OCI-LY7 (cell line): ENCODE data around the gene CRYL1. TPM values are rescaled to one million over a fixed set of nuclear protein-coding genes. Genes with fewer than 3 reads are reported as not detected.

Experiments used
- BruUV-seq: library from RNA; stranded (reverse); fragments of 400-500 nt; replicated peaks from 2 replicates; lab custom pipeline; 2021; lab: Mats Ljungman, UMichigan
- CTCF ChIA-PET: fragments of 300-600 bp; sonication (Branson Sonifier 250); formaldehyde crosslinking; loops from one replicate; lab custom pipeline; 2022; ENCODE audit warnings: antibody characterized with exemption; ENCODE audit not compliant: unreplicated experiment; lab: Charles Lee
- POLR2A ChIA-PET: fragments of 300-600 bp; sonication (Branson Sonifier 250); formaldehyde crosslinking; loops from one replicate; lab custom pipeline; 2022; ENCODE audit warnings: antibody characterized with exemption; lab: Charles Lee
- DNase-seq: peaks from one replicate; pipeline ENCODE4 v3.0.0-alpha.2; 2015; ENCODE audit warnings: low spot score
- H2AFZ ChIP-seq: fragments of 200-600 bp; sonication (generic), shearing (Covaris generic); 2 replicates; pipeline ENCODE4 v1.6.1; 2014; ENCODE audit warnings: mild to moderate bottlenecking, antibody characterized with exemption, low read length, moderate library complexity
- H3K27ac ChIP-seq: fragments of 200-600 bp; sonication (generic); 2 replicates; pipeline ENCODE4 v1.5.1; 2014; ENCODE audit warnings: mixed run types, low read depth, mild to moderate bottlenecking, moderate library complexity, low read length, inconsistent platforms; ENCODE audit not compliant: poor library complexity, severe bottlenecking
- H3K36me3 ChIP-seq: fragments of 200-600 bp; sonication (generic); 2 replicates; pipeline ENCODE4 v1.6.1; 2014; ENCODE audit warnings: mild to moderate bottlenecking, antibody characterized with exemption, low read length, moderate library complexity, mixed read lengths; ENCODE audit not compliant: insufficient read depth
- H3K4me1 ChIP-seq: fragments of 200-600 bp; sonication (generic); 2 replicates; pipeline ENCODE4 v1.5.1; 2014; ENCODE audit warnings: mild to moderate bottlenecking, low read length; ENCODE audit not compliant: insufficient read depth, poor library complexity, severe bottlenecking
- H3K4me2 ChIP-seq: fragments of 200-600 bp; sonication (generic); 2 replicates; pipeline ENCODE4 v1.6.1; 2014; ENCODE audit warnings: mild to moderate bottlenecking, low read length
- H3K4me3 ChIP-seq: fragments of 200-600 bp; sonication (generic); 2 replicates; pipeline ENCODE4 v1.5.1; 2014; ENCODE audit warnings: mild to moderate bottlenecking, low read depth, low read length; ENCODE audit not compliant: poor library complexity, severe bottlenecking
- H3K79me2 ChIP-seq: fragments of 200-600 bp; sonication (generic); 2 replicates; pipeline ENCODE4 v1.6.1; 2016; ENCODE audit warnings: low read depth, mild to moderate bottlenecking, low read length, moderate library complexity, mixed read lengths; ENCODE audit not compliant: insufficient read depth
- H3K9me2 ChIP-seq: fragments of 200-600 bp; sonication (generic); 2 replicates; pipeline ENCODE4 v1.6.1; 2016; ENCODE audit warnings: mild to moderate bottlenecking, low read length, mixed read lengths; ENCODE audit not compliant: insufficient read depth
- H3K9me3 ChIP-seq: fragments of 200-600 bp; sonication (generic); 2 replicates; pipeline ENCODE4 v1.6.1; 2014; ENCODE audit warnings: mild to moderate bottlenecking, mixed run types, low read length, mixed read lengths
- H4K20me1 ChIP-seq: fragments of 200-600 bp; sonication (generic); 2 replicates; pipeline ENCODE4 v1.6.1; 2014; ENCODE audit warnings: mild to moderate bottlenecking, antibody characterized with exemption, low read length, moderate library complexity, mixed read lengths; ENCODE audit not compliant: insufficient read depth
- CTCF ChIP-seq: fragments of 200-600 bp; sonication (generic); conservative IDR thresholded peaks from 2 replicates; pipeline ENCODE4 v1.5.1; 2014; ENCODE audit warnings: mild to moderate bottlenecking, antibody characterized with exemption, low read length, moderate library complexity, mixed read lengths
- EZH2phosphoT487 ChIP-seq: fragments of 200-600 bp; sonication (generic); IDR thresholded peaks from 2 replicates; pipeline ENCODE4 v1.6.1; 2018; ENCODE audit warnings: low read depth, borderline replicate concordance, mild to moderate bottlenecking, mixed run types, antibody characterized with exemption, low read length, moderate library complexity, mixed read lengths
- intact Hi-C: fragments of 100-400 bp; cut with micrococcal nuclease; formaldehyde crosslinking; loops from one replicate; pipeline ENCODE4 v1.10.0; 2022; ENCODE audit not compliant: unreplicated experiment
- total RNA-seq, 2 experiments: library from RNA; depleted of rRNA in 1 of 2; stranded (reverse); fragments of >200 nt in 1 of 2; shearing (Covaris generic) in 1 of 2; gene quantifications; 2 replicates each; pipeline ENCODE4 v1.2.3, GENCODE V29; 2014 to 2022

CRYL1 gene
- total RNA-seq, 2 experiments from 2014 or later = not detected

- no peaks in the 10 kb centered on the region for H3K79me2 ChIP-seq
- CTCF ChIA-PET = no interaction called here
These were observed 162.1 kb downstream of the CRYL1 start for GRCh38 chr13:20363603-20364002.

GRCh38 chr13:20363172-20363571, 162.5 kb downstream of the CRYL1 start:
- CTCF ChIA-PET = no interaction called here
- Histone ChIP-seq H3K9me3 (no peaks in the 10 kb centered on the region), H3K4me3 (no peak overlapping the region), H3K36me3 (no peaks in the 10 kb centered on the region), H3K79me2 (no peaks in the 10 kb centered on the region), H3K4me2 (no peak overlapping the region), H3K27ac (no peak overlapping the region), H4K20me1 (no peaks in the 10 kb centered on the region), H3K4me1 (no peaks in the 10 kb centered on the region), H3K9me2 (no peaks in the 10 kb centered on the region), H2AFZ (no peak overlapping the region)
- DNase-seq = no peak
- no peak for TF ChIP-seq EZH2phosphoT487
- TF ChIP-seq CTCF = no peak
- no TSS peak for BruUV-seq
- intact Hi-C loops = no loop called here
- POLR2A ChIA-PET = no interaction called here

More at GRCh38 chr13:20363603-20364002, 162.1 kb downstream of the CRYL1 start:
- H3K4me1 ChIP-seq = no peaks in the 10 kb centered on the region
- BruUV-seq = no TSS peak
- H3K4me3 ChIP-seq = no peak overlapping the region
- DNase-seq = no peak
- no peak for TF ChIP-seq EZH2phosphoT487
- no peak for TF ChIP-seq CTCF
- H4K20me1 ChIP-seq = no peaks in the 10 kb centered on the region
- intact Hi-C loops = no loop called here
- H3K4me2 ChIP-seq = no peak overlapping the region
- H2AFZ ChIP-seq = no peak overlapping the region
- POLR2A ChIA-PET = no interaction called here
- no peak overlapping the region for H3K27ac ChIP-seq
- H3K9me3 ChIP-seq = no peaks in the 10 kb centered on the region
- H3K9me2 ChIP-seq = no peaks in the 10 kb centered on the region
- no peaks in the 10 kb centered on the region for H3K36me3 ChIP-seq

DNA sequence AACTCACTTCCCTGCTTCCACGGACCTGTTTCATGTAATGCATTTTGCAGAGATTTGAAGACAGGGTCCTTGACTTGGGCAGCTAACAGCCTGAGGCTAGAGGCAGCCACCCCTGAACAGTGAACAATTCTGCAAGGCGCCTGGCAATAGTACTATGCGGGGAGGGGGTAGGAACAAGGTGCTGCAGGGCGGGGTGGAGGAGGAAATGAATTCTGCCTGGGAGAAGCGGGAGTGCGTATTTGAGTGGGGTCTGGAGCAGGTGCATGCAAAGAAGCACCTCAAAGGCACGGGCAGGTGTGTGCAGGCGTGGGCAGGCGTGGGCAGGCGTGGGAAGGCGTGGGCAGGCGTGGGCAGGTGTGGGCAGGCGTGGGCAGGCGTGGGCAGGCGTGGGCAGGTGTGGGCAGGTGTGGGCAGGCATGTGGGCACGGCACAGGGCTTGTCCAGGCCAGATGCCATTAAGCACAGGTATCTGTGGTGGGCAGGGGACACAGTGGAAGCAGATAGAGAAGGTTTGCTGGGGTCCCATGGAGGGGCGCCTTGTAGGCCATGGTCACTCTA, 163.1 kb downstream of the CRYL1 start:
- Histone ChIP-seq H3K27ac (no peak overlapping the region), H3K79me2 (no peaks in the 10 kb centered on the region), H3K36me3 (no peaks in the 10 kb centered on the region), H4K20me1 (no peaks in the 10 kb centered on the region), H3K4me1 (no peaks in the 10 kb centered on the region), H2AFZ (no peak overlapping the region), H3K4me2 (no peak overlapping the region), H3K9me2 (no peaks in the 10 kb centered on the region), H3K4me3 (no peak overlapping the region), H3K9me3 (no peaks in the 10 kb centered on the region)
- CTCF ChIA-PET = no interaction called here
- DNase-seq = no peak
- POLR2A ChIA-PET = no interaction called here
- intact Hi-C loops = no loop called here
- no TSS peak for BruUV-seq
- TF ChIP-seq EZH2phosphoT487 = no peak
